Neural progenitor cell (in vitro differentiated cells): ENCODE data around the gene ITGA3.

Experiments
- CTCF ChIP-seq: fragments of 200-600 bp; sonication (generic); IDR thresholded peaks from 2 replicates; pipeline ENCODE4 v1.5.1; 2017; ENCODE audit warnings: antibody characterized with exemption, mild to moderate bottlenecking
- EZH2 ChIP-seq: fragments of 200-600 bp; sonication (generic); IDR thresholded peaks from 2 replicates; pipeline ENCODE4 v1.6.1; 2017; ENCODE audit warnings: antibody characterized with exemption, mild to moderate bottlenecking, moderate library complexity

DNA sequence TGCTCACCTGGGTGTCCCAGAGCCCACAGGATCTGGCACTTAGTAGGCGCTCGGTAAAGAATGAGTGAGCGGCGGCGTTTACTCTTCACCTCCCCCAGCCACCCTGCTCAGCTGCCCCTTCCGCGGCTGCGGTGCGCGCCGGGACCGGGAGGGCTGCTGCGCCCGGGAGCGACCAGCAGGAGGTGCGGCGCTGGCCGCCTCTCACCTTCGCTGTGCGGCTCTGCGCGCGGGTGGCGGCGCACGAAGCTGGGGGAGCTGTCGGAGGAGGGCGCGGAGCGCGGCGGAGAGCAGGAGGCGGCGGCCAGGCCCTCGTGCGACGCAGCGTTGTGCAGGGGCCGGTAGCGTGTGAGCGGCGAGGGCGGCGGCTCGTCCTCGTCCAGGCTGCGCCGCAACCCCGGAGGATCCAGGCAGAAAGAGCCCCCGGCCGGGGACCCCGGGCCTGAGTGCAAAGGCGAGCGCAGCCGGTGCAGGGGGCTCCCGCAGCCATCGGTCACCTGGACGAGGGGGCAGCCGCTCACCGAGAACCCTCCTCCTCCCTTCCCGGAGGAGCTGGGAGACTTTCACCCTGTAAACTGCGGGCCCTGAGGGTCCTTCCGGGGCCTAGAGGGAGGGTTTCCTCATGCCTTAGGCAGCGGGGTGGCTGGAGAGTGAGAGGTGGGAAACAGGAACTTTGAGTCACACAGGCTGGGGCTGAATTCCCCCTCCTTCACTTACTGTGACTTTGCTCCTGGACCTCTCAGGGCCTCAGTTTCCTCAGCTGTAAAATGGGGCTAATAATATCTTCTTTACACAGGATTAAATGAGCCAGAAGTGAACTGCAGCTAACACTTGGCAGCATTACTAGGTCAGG is 61.5 kb downstream of the ITGA3 start:
- TF ChIP-seq CTCF: peak; percentile 66
- peak; percentile 63 for TF ChIP-seq EZH2
